ENCODE data around the gene TMEM178A. TPM values are rescaled to one million over a fixed set of nuclear protein-coding genes. Genes with fewer than 3 reads are reported as not detected.

The TMEM178A gene
- polyA plus RNA-seq, 3 donors: 0.15 TPM; not detected in 2

DNA sequence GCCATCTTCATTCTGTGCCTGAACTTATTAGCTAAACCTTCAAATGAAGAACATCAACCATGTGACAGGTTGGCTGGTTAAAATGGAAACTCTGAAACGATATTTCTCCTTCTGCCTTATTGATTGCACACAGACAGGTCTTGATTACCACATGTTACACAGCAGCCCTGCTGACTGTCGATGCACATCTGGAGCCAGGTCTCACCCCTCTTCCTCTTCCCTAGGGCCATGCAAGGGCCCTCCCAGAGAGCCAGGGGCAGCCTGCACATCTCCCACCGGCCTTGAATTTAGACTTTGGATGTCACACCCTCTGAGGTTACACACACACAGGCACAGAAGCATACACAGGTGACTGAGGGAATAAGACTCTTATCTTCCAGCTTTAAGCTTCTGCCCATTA is 45.1 kb downstream of the TMEM178A start:
- no peak overlapping the region for H3K9ac ChIP-seq (ENCODE audit: insufficient read depth, low read length, poor library complexity, severe bottlenecking)
- intact Hi-C loops (cut with micrococcal nuclease): no loop called here
- H3K79me2 ChIP-seq (ENCODE audit: insufficient read depth, low read length): no peaks in the 10 kb centered on the region
- Mint-ChIP-seq H3K27ac (no peak overlapping the region), H3K36me3 (no peaks in the 10 kb centered on the region), H3K4me3 (no peak overlapping the region), H3K9me3 (peaks cover 0 to 7% (median 2%) of the 10 kb centered on the region in 7 donors), H3K4me1 (no peaks in the 10 kb centered on the region), H3K27me3 (ENCODE audit: low read depth in 3 of 3) (peaks cover 0 to 2% (median 0%) of the 10 kb centered on the region in 3 donors)
- 86% methylated on average over 2 of the region's 3 CpGs for WGBS (ENCODE audit: insufficient coverage)
- H3K27me3 ChIP-seq (ENCODE audit: control insufficient read depth in 2 of 2, insufficient read depth in 2 of 2, low read length in 2 of 2): no peaks in the 10 kb centered on the region
- no peak overlapping the region for H2AFZ ChIP-seq (ENCODE audit: insufficient read depth, low read depth, low read length, poor library complexity, severe bottlenecking)
- H3K4me3 ChIP-seq (replicated peaks in 1 of 3; ENCODE audit: low read depth in 2 of 3, low read length in 3 of 3): no peak overlapping the region
- no peak overlapping the region for H3K4me2 ChIP-seq (replicated peaks; ENCODE audit: extremely low read depth, low read length, poor library complexity, severe bottlenecking)
- DNase-seq: no peak
- H3K9me3 ChIP-seq (replicated peaks in 1 of 2; ENCODE audit: control insufficient read depth in 1 of 2, insufficient read depth in 1 of 2, low read length in 2 of 2): no peaks in the 10 kb centered on the region
- TF ChIP-seq CTCF (IDR thresholded peaks at IDR 0.05): no peak
- H3K27ac ChIP-seq (ENCODE audit: low read depth in 1 of 2, low read length in 2 of 2): no peak overlapping the region
- H3K4me1 ChIP-seq (ENCODE audit: control insufficient read depth in 1 of 2, insufficient read depth in 2 of 2, low read length in 2 of 2): no peaks in the 10 kb centered on the region
- H3K36me3 ChIP-seq (replicated peaks in 1 of 2; ENCODE audit: control insufficient read depth in 1 of 2, insufficient read depth in 2 of 2, low read length in 2 of 2): no peaks in the 10 kb centered on the region
- no peaks in the 10 kb centered on the region for H4K20me1 ChIP-seq (ENCODE audit: insufficient read depth, low read length)

GRCh38 chr2:39712953-39713352 is 47.2 kb downstream of the TMEM178A start:
- TF ChIP-seq CTCF (IDR thresholded peaks at IDR 0.05): no peak
- H3K9ac ChIP-seq (ENCODE audit: insufficient read depth, low read length, poor library complexity, severe bottlenecking): no peak overlapping the region
- Mint-ChIP-seq H3K36me3 (no peaks in the 10 kb centered on the region), H3K4me1 (no peaks in the 10 kb centered on the region), H3K27ac (no peak overlapping the region), H3K9me3 (peaks cover 0 to 5% (median under 1%) of the 10 kb centered on the region in 7 donors), H3K27me3 (ENCODE audit: low read depth in 3 of 3) (peaks cover 0 to 2% (median 0%) of the 10 kb centered on the region in 3 donors), H3K4me3 (no peak overlapping the region)
- intact Hi-C loops (cut with micrococcal nuclease): no loop called here
- H3K79me2 ChIP-seq (ENCODE audit: insufficient read depth, low read length): no peaks in the 10 kb centered on the region
- no peaks in the 10 kb centered on the region for H3K4me1 ChIP-seq (ENCODE audit: control insufficient read depth in 1 of 2, insufficient read depth in 2 of 2, low read length in 2 of 2)
- no peak for DNase-seq
- WGBS (ENCODE audit: insufficient coverage): 95% methylated on average over 3 of the region's 5 CpGs
- no peaks in the 10 kb centered on the region for H3K9me3 ChIP-seq (replicated peaks in 1 of 2; ENCODE audit: control insufficient read depth in 1 of 2, insufficient read depth in 1 of 2, low read length in 2 of 2)
- no peak overlapping the region for H3K4me2 ChIP-seq (replicated peaks; ENCODE audit: extremely low read depth, low read length, poor library complexity, severe bottlenecking)
- no peak overlapping the region for H2AFZ ChIP-seq (ENCODE audit: insufficient read depth, low read depth, low read length, poor library complexity, severe bottlenecking)
- H4K20me1 ChIP-seq (ENCODE audit: insufficient read depth, low read length): no peaks in the 10 kb centered on the region
- H3K4me3 ChIP-seq (replicated peaks in 1 of 3; ENCODE audit: low read depth in 2 of 3, low read length in 3 of 3): no peak overlapping the region
- no peaks in the 10 kb centered on the region for H3K36me3 ChIP-seq (replicated peaks in 1 of 2; ENCODE audit: control insufficient read depth in 1 of 2, insufficient read depth in 2 of 2, low read length in 2 of 2)
- no peak overlapping the region for H3K27ac ChIP-seq (ENCODE audit: low read depth in 1 of 2, low read length in 2 of 2)
- H3K27me3 ChIP-seq (ENCODE audit: control insufficient read depth in 2 of 2, insufficient read depth in 2 of 2, low read length in 2 of 2): no peaks in the 10 kb centered on the region
